ENCODE results near the gene IFNL1. TPM values are rescaled to one million over a fixed set of nuclear protein-coding genes. Genes with fewer than 3 reads are reported as not detected.

IFNL1 gene
- total RNA-seq, 1 experiment from 2014 or later, result 0.57 TPM

GRCh38 chr19:39251081-39251480 is 45.1 kb upstream of the IFNL1 start:
- intact Hi-C loops (cut with micrococcal nuclease; ENCODE audit: unreplicated experiment) (no loop called here), in situ Hi-C loops (cut with HindIII; ENCODE audit: low pct_unique_long_range_greater_than_20kb, low sequenced_read_pairs) (loop anchor here (5.0 kb wide), 3 partner anchors 34 to 184 kb away; no protein-coding TSS in a partner anchor)
- POLR2A ChIA-PET, result interaction anchor here (0.5 kb wide), 1 partner anchor 60 kb away, joined by 3 read pairs; no protein-coding TSS in a partner anchor
- Histone ChIP-seq H3K27me3 (ENCODE audit: control insufficient read depth, insufficient read depth, low read length) (peaks cover 3% of the 10 kb centered on the region; the same call in 1 of the 2 replicates), H3K4me3 (ENCODE audit: low read depth in 2 of 2, low read length in 2 of 2) (no peak overlapping the region), H3K9me3 (ENCODE audit: control insufficient read depth, insufficient read depth, low read depth, low read length) (no peaks in the 10 kb centered on the region), H3K27ac (ENCODE audit: low read length) (no peak overlapping the region), H3K36me3 (ENCODE audit: control insufficient read depth, insufficient read depth, low read length) (no peaks in the 10 kb centered on the region), H3K4me1 (ENCODE audit: control insufficient read depth, insufficient read depth, low read length) (no peaks in the 10 kb centered on the region)
- DNase-seq (ENCODE audit: low read depth, low spot score) (no peak), ATAC-seq (no peak)
- CTCF ChIA-PET, result interaction anchor here (0.6 to 1.1 kb wide), 6 partner anchors 14 to 909 kb away, joined by 3 to 7 read pairs (median 5); no protein-coding TSS in a partner anchor
- TF ChIP-seq POLR2AphosphoS5 (IDR thresholded peaks at IDR 0.05; ENCODE audit: low read depth, low read length) (no peak), TCF7L2 (IDR thresholded peaks at IDR 0.05; ENCODE audit: low read depth, low read length) (no peak), CTCF (IDR thresholded peaks at IDR 0.05) (no peak), SIN3A (IDR thresholded peaks at IDR 0.05; ENCODE audit: borderline replicate concordance, insufficient read depth, low read depth, low read length) (no peak)
- TF ChIP-seq, protein P1, sequence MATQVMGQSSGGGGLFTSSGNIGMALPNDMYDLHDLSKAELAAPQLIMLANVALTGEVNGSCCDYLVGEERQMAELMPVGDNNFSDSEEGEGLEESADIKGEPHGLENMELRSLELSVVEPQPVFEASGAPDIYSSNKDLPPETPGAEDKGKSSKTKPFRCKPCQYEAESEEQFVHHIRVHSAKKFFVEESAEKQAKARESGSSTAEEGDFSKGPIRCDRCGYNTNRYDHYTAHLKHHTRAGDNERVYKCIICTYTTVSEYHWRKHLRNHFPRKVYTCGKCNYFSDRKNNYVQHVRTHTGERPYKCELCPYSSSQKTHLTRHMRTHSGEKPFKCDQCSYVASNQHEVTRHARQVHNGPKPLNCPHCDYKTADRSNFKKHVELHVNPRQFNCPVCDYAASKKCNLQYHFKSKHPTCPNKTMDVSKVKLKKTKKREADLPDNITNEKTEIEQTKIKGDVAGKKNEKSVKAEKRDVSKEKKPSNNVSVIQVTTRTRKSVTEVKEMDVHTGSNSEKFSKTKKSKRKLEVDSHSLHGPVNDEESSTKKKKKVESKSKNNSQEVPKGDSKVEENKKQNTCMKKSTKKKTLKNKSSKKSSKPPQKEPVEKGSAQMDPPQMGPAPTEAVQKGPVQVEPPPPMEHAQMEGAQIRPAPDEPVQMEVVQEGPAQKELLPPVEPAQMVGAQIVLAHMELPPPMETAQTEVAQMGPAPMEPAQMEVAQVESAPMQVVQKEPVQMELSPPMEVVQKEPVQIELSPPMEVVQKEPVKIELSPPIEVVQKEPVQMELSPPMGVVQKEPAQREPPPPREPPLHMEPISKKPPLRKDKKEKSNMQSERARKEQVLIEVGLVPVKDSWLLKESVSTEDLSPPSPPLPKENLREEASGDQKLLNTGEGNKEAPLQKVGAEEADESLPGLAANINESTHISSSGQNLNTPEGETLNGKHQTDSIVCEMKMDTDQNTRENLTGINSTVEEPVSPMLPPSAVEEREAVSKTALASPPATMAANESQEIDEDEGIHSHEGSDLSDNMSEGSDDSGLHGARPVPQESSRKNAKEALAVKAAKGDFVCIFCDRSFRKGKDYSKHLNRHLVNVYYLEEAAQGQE (IDR thresholded peaks at IDR 0.05; ENCODE audit: insufficient read depth in 1 of 2, low read depth in 2 of 2, low read length in 1 of 2), result no peak
- no TSS peak for BruUV-seq (replicated peaks)

GRCh38 chr19:39251846-39252245 is 44.4 kb upstream of the IFNL1 start:
- H3K4me1 ChIP-seq (ENCODE audit: control insufficient read depth, insufficient read depth, low read length), result no peaks in the 10 kb centered on the region
- ChIA-PET CTCF (interaction anchor here (0.7 to 1.1 kb wide), 6 partner anchors 24 to 909 kb away, joined by 3 to 10 read pairs (median 4); no protein-coding TSS in a partner anchor), POLR2A (interaction anchor here (0.5 kb wide), 1 partner anchor 60 kb away, joined by 3 read pairs; no protein-coding TSS in a partner anchor)
- BruUV-seq (replicated peaks), result no TSS peak
- peaks cover 3% of the 10 kb centered on the region; the same call in 1 of the 2 replicates for H3K27me3 ChIP-seq (ENCODE audit: control insufficient read depth, insufficient read depth, low read length)
- no peak overlapping the region for H3K4me3 ChIP-seq (ENCODE audit: low read depth in 2 of 2, low read length in 2 of 2)
- no peak for ATAC-seq
- TF ChIP-seq, protein P1 (IDR thresholded peaks at IDR 0.05; ENCODE audit: insufficient read depth in 1 of 2, low read depth in 2 of 2, low read length in 1 of 2), result no peak
- no peak for TF ChIP-seq POLR2AphosphoS5 (IDR thresholded peaks at IDR 0.05; ENCODE audit: low read depth, low read length)
- no peak for TF ChIP-seq TCF7L2 (IDR thresholded peaks at IDR 0.05; ENCODE audit: low read depth, low read length)
- TF ChIP-seq CTCF (IDR thresholded peaks at IDR 0.05), result no peak
- no peak for TF ChIP-seq SIN3A (IDR thresholded peaks at IDR 0.05; ENCODE audit: borderline replicate concordance, insufficient read depth, low read depth, low read length)
- DNase-seq (ENCODE audit: low read depth, low spot score), result no peak
- in situ Hi-C loops (cut with HindIII; ENCODE audit: low pct_unique_long_range_greater_than_20kb, low sequenced_read_pairs), result loop anchor here (5.0 kb wide), 3 partner anchors 35 to 185 kb away; no protein-coding TSS in a partner anchor
- no peaks in the 10 kb centered on the region for H3K36me3 ChIP-seq (ENCODE audit: control insufficient read depth, insufficient read depth, low read length)
- no peak overlapping the region for H3K27ac ChIP-seq (ENCODE audit: low read length)
- intact Hi-C loops (cut with micrococcal nuclease; ENCODE audit: unreplicated experiment), result no loop called here
- H3K9me3 ChIP-seq (ENCODE audit: control insufficient read depth, insufficient read depth, low read depth, low read length), result no peaks in the 10 kb centered on the region

Measured in Panc1 (cell line).